HTR-8/SVneo (cell line): ENCODE measurements around the gene SLC35B2.

Source experiments
- DNase-seq: peaks from one replicate; pipeline ENCODE4 v3.0.0; 2011; ENCODE audit warnings: low spot score, mixed read lengths; ENCODE audit not compliant: insufficient read length
- FAIRE-seq: peaks from 2 replicates; lab custom pipeline; 2011; peaks lifted over from hg19 to GRCh38; lab: Jason Lieb, UNC

Gene SLC35B2

GRCh38 chr6:44255871-44256774 lies 1.2 kb downstream of the SLC35B2 start:
- FAIRE-seq (no peak), DNase-seq (no peak)

- DNase-seq (no peak), FAIRE-seq (no peak)
These were observed 2.1 kb downstream of the SLC35B2 start for GRCh38 chr6:44255105-44255808.

GRCh38 chr6:44254191-44255104 lies 2.9 kb downstream of the SLC35B2 start:
- no peak for FAIRE-seq
- no peak for DNase-seq

GRCh38 chr6:44253307-44254101 lies 3.8 kb downstream of the SLC35B2 start:
- FAIRE-seq (no peak), DNase-seq (no peak)

GRCh38 chr6:44251576-44252524 lies 5.5 kb downstream of the SLC35B2 start:
- no peak for FAIRE-seq
- no peak for DNase-seq

GRCh38 chr6:44250718-44251123 lies 6.6 kb downstream of the SLC35B2 start:
- DNase-seq (no peak), FAIRE-seq (no peak)

- no peak for DNase-seq
- no peak for FAIRE-seq
These were observed 7.1 kb downstream of the SLC35B2 start for GRCh38 chr6:44250067-44250717.

GRCh38 chr6:44249082-44249748 lies 8.1 kb downstream of the SLC35B2 start:
- DNase-seq (no peak), FAIRE-seq (no peak)

- DNase-seq (no peak), FAIRE-seq (no peak)
These were observed 8.7 kb downstream of the SLC35B2 start for GRCh38 chr6:44248579-44248978.

GRCh38 chr6:44247338-44248302 lies 9.7 kb downstream of the SLC35B2 start:
- DNase-seq: no peak
- no peak for FAIRE-seq

- DNase-seq: peak; percentile 92
- FAIRE-seq: peak; percentile 84
These were observed 10.5 kb downstream of the SLC35B2 start, which contains the start of gene HSP90AB1 for GRCh38 chr6:44246663-44247337. Gene HSP90AB1 (plus strand): TSS chr6:44247101. CDS start chr6:44248630, 1,529 bp downstream.

- peak; percentile 74 for DNase-seq
- FAIRE-seq: peak; percentile 9
These were observed 11.2 kb downstream of the SLC35B2 start for GRCh38 chr6:44245912-44246662.

GRCh38 chr6:44245391-44245911 lies 11.9 kb downstream of the SLC35B2 start:
- DNase-seq (no peak), FAIRE-seq (no peak)

- DNase-seq (no peak), FAIRE-seq (no peak)
These were observed 14.0 kb downstream of the SLC35B2 start for GRCh38 chr6:44243345-44243744.
